Measurements from ENCODE around the gene TMF1. TPM values are rescaled to one million over a fixed set of nuclear protein-coding genes. Genes with fewer than 3 reads are reported as not detected.
A peak's percentile ranks its signal among the peaks of the same experiment; 100 is the strongest.

The TMF1 gene
- total RNA-seq, 1 experiment from 2014 or later, result 14.2 TPM

DNA sequence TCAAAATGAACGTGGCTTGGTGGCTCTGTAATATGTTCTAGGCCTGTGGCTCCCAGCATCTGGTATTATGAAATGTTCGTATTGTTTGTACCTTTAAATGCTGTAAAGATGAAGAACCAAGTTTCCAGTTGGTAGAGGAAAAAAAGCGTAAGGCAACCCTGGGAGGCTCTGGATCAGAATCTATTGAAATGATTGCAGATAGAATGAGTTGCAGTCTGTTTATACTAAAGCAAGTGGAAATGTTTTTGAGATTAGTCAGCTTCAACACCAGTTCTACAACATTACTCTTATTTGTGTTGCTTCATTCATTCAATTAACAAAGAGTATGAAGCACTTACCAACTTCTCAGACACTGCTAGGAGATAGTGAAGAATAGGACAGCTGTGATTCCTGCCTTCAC is 37.9 kb upstream of the TMF1 start:
- no peak for TF ChIP-seq CTCF (conservative IDR thresholded peaks at IDR 0.05; ENCODE audit: low read depth, low read length)
- no peak for TF ChIP-seq EZH2 (IDR thresholded peaks at IDR 0.05; ENCODE audit: borderline replicate concordance, low read depth, low read length, poor library complexity, severe bottlenecking)
- CTCF ChIA-PET, result no interaction called here
- intact Hi-C loops (cut with micrococcal nuclease; ENCODE audit: unreplicated experiment), result no loop called here
- Histone ChIP-seq H3K4me1 (ENCODE audit: insufficient read depth, low read length, poor library complexity, severe bottlenecking) (peaks cover 12% of the 10 kb centered on the region), H3K36me3 (ENCODE audit: insufficient read depth, low read length, poor library complexity, severe bottlenecking) (no peaks in the 10 kb centered on the region), H3K9me3 (ENCODE audit: low read depth, low read length, poor library complexity, severe bottlenecking) (no peaks in the 10 kb centered on the region), H3K27me3 (replicated peaks; ENCODE audit: insufficient read depth, low read depth, low read length, poor library complexity) (no peaks in the 10 kb centered on the region), H3K4me3 (ENCODE audit: low read depth, low read length, poor library complexity, severe bottlenecking) (no peak overlapping the region), H3K27ac (ENCODE audit: low read depth, low read length, poor library complexity, severe bottlenecking) (no peak overlapping the region)
- no TSS peak for BruUV-seq (replicated peaks)
- POLR2A ChIA-PET (ENCODE audit: low non-redundant PET), result no interaction called here
- peak; percentile 1 for DNase-seq (ENCODE audit: low spot score)

DNA sequence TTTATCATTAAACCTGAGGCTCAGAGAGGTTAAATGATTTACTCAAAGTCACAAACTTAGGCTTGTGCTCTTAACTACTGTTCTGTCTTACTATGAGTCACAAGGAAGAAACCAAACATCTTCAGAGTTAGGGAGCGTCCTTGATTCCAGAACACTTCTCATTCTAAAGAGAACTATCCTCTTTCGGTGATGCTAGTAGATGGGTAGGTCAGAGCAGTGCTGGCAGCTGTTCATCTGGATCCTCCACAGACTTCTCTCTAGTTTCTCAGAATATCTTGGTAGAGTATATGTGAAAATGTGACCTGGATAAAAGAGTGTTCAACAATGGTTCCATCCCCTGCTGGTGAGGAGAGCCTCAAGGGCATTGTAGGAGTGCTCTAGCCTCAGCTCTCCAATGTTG is 35.9 kb upstream of the TMF1 start:
- ChIA-PET POLR2A (ENCODE audit: low non-redundant PET) (no interaction called here), CTCF (no interaction called here)
- BruUV-seq (replicated peaks), result no TSS peak
- H3K36me3 ChIP-seq (ENCODE audit: insufficient read depth, low read length, poor library complexity, severe bottlenecking), result no peaks in the 10 kb centered on the region
- TF ChIP-seq EZH2 (IDR thresholded peaks at IDR 0.05; ENCODE audit: borderline replicate concordance, low read depth, low read length, poor library complexity, severe bottlenecking) (no peak), CTCF (conservative IDR thresholded peaks at IDR 0.05; ENCODE audit: low read depth, low read length) (no peak)
- no peaks in the 10 kb centered on the region for H3K27me3 ChIP-seq (replicated peaks; ENCODE audit: insufficient read depth, low read depth, low read length, poor library complexity)
- no peak for DNase-seq (ENCODE audit: low spot score)
- H3K4me3 ChIP-seq (ENCODE audit: low read depth, low read length, poor library complexity, severe bottlenecking), result no peak overlapping the region
- intact Hi-C loops (cut with micrococcal nuclease; ENCODE audit: unreplicated experiment), result no loop called here
- peaks cover 25% of the 10 kb centered on the region for H3K4me1 ChIP-seq (ENCODE audit: insufficient read depth, low read length, poor library complexity, severe bottlenecking)
- no peaks in the 10 kb centered on the region for H3K9me3 ChIP-seq (ENCODE audit: low read depth, low read length, poor library complexity, severe bottlenecking)
- no peak overlapping the region for H3K27ac ChIP-seq (ENCODE audit: low read depth, low read length, poor library complexity, severe bottlenecking)

DNA sequence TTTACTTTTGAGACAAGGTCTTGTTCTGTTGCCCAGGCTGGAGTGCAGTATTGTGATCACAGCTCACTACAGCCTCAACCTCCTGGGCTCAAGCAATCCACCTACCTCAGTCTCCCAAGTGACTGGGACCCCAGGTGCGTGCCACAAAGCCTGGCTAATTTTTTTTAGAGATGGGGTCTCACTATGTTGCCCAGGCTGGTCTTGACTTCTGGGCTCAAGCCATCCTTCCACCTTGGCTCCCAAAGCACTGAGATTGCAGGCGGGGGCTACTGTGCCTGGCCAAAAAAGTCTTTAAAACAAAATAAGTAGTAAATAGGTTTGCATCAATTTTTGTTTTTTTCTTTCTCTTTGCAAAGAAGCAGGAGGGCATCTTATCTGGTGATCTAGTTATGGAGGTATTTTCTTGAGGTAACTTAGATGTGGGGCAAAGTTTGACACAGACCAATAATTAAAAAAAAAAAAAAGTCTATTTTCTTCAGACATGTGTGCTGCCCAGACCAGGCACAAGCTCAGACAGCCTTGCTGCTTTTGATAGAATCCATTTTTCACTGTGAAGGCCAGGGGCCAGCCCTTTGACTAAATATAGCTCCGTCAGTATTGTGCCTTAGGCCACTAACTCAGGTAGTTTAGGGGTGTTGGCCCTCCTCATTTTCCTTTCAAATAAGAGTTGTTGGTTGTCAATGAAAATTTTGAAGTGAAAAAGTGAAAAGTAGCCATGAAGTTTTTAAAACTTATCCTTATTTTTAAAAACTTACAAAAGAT is 35.1 kb upstream of the TMF1 start:
- Histone ChIP-seq H3K36me3 (ENCODE audit: insufficient read depth, low read length, poor library complexity, severe bottlenecking) (no peaks in the 10 kb centered on the region), H3K27me3 (replicated peaks; ENCODE audit: insufficient read depth, low read depth, low read length, poor library complexity) (no peaks in the 10 kb centered on the region), H3K4me3 (ENCODE audit: low read depth, low read length, poor library complexity, severe bottlenecking) (no peak overlapping the region), H3K27ac (ENCODE audit: low read depth, low read length, poor library complexity, severe bottlenecking) (no peak overlapping the region), H3K9me3 (ENCODE audit: low read depth, low read length, poor library complexity, severe bottlenecking) (no peaks in the 10 kb centered on the region), H3K4me1 (ENCODE audit: insufficient read depth, low read length, poor library complexity, severe bottlenecking) (peaks cover 25% of the 10 kb centered on the region)
- POLR2A ChIA-PET (ENCODE audit: low non-redundant PET), result no interaction called here
- no TSS peak for BruUV-seq (replicated peaks)
- intact Hi-C loops (cut with micrococcal nuclease; ENCODE audit: unreplicated experiment), result no loop called here
- CTCF ChIA-PET, result no interaction called here
- DNase-seq (ENCODE audit: low spot score), result no peak
- TF ChIP-seq CTCF (conservative IDR thresholded peaks at IDR 0.05; ENCODE audit: low read depth, low read length) (no peak), EZH2 (IDR thresholded peaks at IDR 0.05; ENCODE audit: borderline replicate concordance, low read depth, low read length, poor library complexity, severe bottlenecking) (no peak)

All from A673 (cell line).